Measurements from ENCODE around the gene RILPL2. TPM values are rescaled to one million over a fixed set of nuclear protein-coding genes. Genes with fewer than 3 reads are reported as not detected.
A peak's percentile ranks its signal among the peaks of the same experiment; 100 is the strongest.

The RILPL2 gene
- total and polyA plus RNA-seq, 9 of the 15 experiments (the other 6 are each of a cell fraction or from before 2014, with no cell fraction given) = 0.61 to 5.8 (median 4.3) TPM

GRCh38 chr12:123485756-123486155 is 49.3 kb upstream of the RILPL2 start (continued):
- TF ChIP-seq E2F1 (CRISPR knock-in tag; IDR thresholded peaks at IDR 0.05) (no peak), POLR3G (IDR thresholded peaks at IDR 0.05; ENCODE audit: extremely low read depth, insufficient read length, insufficient replicate concordance) (no peak), ZBTB43 (CRISPR knock-in tag; IDR thresholded peaks at IDR 0.05) (no peak)

- CTCF ChIA-PET (ENCODE audit: low intra/inter-chr PET ratio) = no interaction called here
- intact Hi-C loops (cut with micrococcal nuclease) = no loop called here
- no peak for TF ChIP-seq MTA1 (IDR thresholded peaks at IDR 0.05; ENCODE audit: borderline replicate concordance)
- no peak for TF ChIP-seq TSHZ1 (CRISPR knock-in tag; IDR thresholded peaks at IDR 0.05)
- peak; percentile 20; the same call in 1 of the 2 replicates for TF ChIP-seq ATF3 (IDR thresholded peaks at IDR 0.05)
- TF ChIP-seq ATF3 (CRISPR knock-in tag; conservative IDR thresholded peaks at IDR 0.05) = no peak
- TF ChIP-seq CEBPZ (IDR thresholded peaks at IDR 0.05; ENCODE audit: borderline replicate concordance, low read depth, low read length) = no peak
Observed at GRCh38 chr12:123483602-123484248, 47.2 kb upstream of the RILPL2 start.

More at GRCh38 chr12:123483602-123484248, 47.2 kb upstream of the RILPL2 start:
- H3K79me2 ChIP-seq (ENCODE audit: control insufficient read depth, insufficient read depth, low read length) = no peaks in the 10 kb centered on the region
- H3K9ac ChIP-seq (ENCODE audit: insufficient read depth in 1 of 2, low read depth in 2 of 2, low read length in 2 of 2) = peak overlapping the region in 1 of 2 experiments; percentile 61; a peak in 1 of 4 replicates
- WGBS (ENCODE audit: insufficient coverage, low coverage, missing lambda C conversion rate) = 82% methylated on average over 16 of the region's 18 CpGs
- in situ Hi-C loops (cut with MboI) = no loop called here
- no peaks in the 10 kb centered on the region for H4K20me1 ChIP-seq (replicated peaks; ENCODE audit: control insufficient read depth, insufficient read depth, low read length)
- no TSS peak for BruUV-seq (replicated peaks)
- FAIRE-seq = no peak
- POLR2A ChIA-PET = interaction anchor here (1.0 to 1.6 kb wide), 2 partner anchors 9 to 11 kb away, joined by 3 to 8 read pairs; no protein-coding TSS in a partner anchor
- peaks cover 0 to 11% of the 10 kb centered on the region in 2 experiments; a peak in 2 of 5 replicates for H3K4me1 ChIP-seq (replicated peaks in 1 of 2; ENCODE audit: control insufficient read depth in 2 of 2, insufficient read depth in 2 of 2, low read length in 2 of 2)
- H3K9me3 ChIP-seq (replicated peaks; ENCODE audit: control insufficient read depth, insufficient read depth, low read depth, low read length) = no peaks in the 10 kb centered on the region
- no peaks in the 10 kb centered on the region for H3K27me3 ChIP-seq (ENCODE audit: control insufficient read depth in 2 of 2, insufficient read depth in 2 of 2, low read length in 2 of 2)
- H3K4me3 ChIP-seq = no peak overlapping the region
- ATAC-seq = no peak
- peaks cover 27% of the 10 kb centered on the region; the same call in 2 of the 3 replicates for H3K36me3 ChIP-seq (ENCODE audit: control insufficient read depth, insufficient read depth, low read length)
- no peaks in the 10 kb centered on the region for H3K9me1 ChIP-seq (ENCODE audit: control insufficient read depth, insufficient read depth, low read length)
- no peak for DNase-seq (ENCODE audit: extremely low read depth in 1 of 4, low spot score in 3 of 4)
- H3K4me2 ChIP-seq (ENCODE audit: insufficient read depth, low read length) = no peak overlapping the region
- no peak overlapping the region for H2AFZ ChIP-seq (ENCODE audit: low read depth, low read length)
- H3K27ac ChIP-seq (ENCODE audit: extremely low read depth, low read depth, low read length) = no peak overlapping the region

All from K562 (cell line).